ENCODE measurements around the gene MTUS2. TPM values are rescaled to one million over a fixed set of nuclear protein-coding genes. Genes with fewer than 3 reads are reported as not detected.

The MTUS2 gene
- total RNA-seq, 1 experiment from 2014 or later, result 0.11 TPM

DNA sequence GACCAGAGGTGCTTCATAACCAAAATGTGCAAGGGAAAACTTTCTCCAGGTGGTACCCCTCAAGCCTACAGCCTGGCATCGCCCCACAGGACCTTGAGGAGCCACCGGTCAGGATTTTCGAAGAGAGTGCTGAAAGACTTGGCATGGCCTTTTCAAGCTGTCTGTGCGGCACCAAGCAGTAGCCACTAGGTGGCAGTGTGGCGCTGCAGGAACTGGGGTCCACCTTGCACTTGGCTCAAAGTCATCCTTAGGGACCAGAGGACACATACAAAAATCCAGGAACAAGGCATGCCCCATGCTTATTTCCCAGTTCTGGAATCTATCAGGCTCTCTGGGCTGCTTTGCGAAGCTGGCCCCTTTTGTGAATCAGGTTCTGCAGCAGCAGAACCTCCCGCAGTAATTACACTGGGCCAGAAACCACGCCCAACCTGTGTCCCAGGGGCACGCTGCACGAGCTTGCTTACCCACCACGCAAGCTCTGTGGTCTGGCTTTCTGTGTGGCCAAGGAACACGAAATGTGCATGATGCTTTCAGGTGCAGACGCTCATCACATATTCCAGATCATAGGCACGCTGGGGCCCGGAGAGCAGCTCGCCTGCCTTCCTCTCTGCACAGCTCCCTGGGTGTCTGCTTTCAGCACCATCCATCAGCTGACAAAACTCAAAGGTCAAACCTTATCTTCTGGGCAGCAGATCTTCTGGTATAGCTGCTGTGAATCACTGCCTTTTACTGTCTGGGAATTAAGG is 688.2 kb downstream of the MTUS2 start:
- Histone ChIP-seq H3K27me3 (replicated peaks; ENCODE audit: insufficient read depth, low read depth, low read length, poor library complexity) (no peaks in the 10 kb centered on the region), H3K4me1 (ENCODE audit: insufficient read depth, low read length, poor library complexity, severe bottlenecking) (no peaks in the 10 kb centered on the region), H3K27ac (ENCODE audit: low read depth, low read length, poor library complexity, severe bottlenecking) (no peak overlapping the region), H3K9me3 (ENCODE audit: low read depth, low read length, poor library complexity, severe bottlenecking) (no peaks in the 10 kb centered on the region), H3K36me3 (ENCODE audit: insufficient read depth, low read length, poor library complexity, severe bottlenecking) (peaks cover 12% of the 10 kb centered on the region), H3K4me3 (ENCODE audit: low read depth, low read length, poor library complexity, severe bottlenecking) (no peak overlapping the region)
- intact Hi-C loops (cut with micrococcal nuclease; ENCODE audit: unreplicated experiment), result loop anchor here (2.0 to 10.0 kb wide), 3 partner anchors 202 to 606 kb away; no protein-coding TSS in a partner anchor
- BruUV-seq (replicated peaks), result no TSS peak
- peak; percentile 85 for DNase-seq (ENCODE audit: low spot score)
- TF ChIP-seq CTCF (conservative IDR thresholded peaks at IDR 0.05; ENCODE audit: low read depth, low read length) (peak; percentile 97), EZH2 (IDR thresholded peaks at IDR 0.05; ENCODE audit: borderline replicate concordance, low read depth, low read length, poor library complexity, severe bottlenecking) (no peak)
- CTCF ChIA-PET, result interaction anchor here (0.9 to 2.5 kb wide), 8 partner anchors 9 to 606 kb away, joined by 3 to 14 read pairs (median 6); no protein-coding TSS in a partner anchor
- POLR2A ChIA-PET (ENCODE audit: low non-redundant PET), result no interaction called here

- Histone ChIP-seq H3K27ac (ENCODE audit: low read depth, low read length, poor library complexity, severe bottlenecking) (no peak overlapping the region), H3K4me1 (ENCODE audit: insufficient read depth, low read length, poor library complexity, severe bottlenecking) (no peaks in the 10 kb centered on the region), H3K4me3 (ENCODE audit: low read depth, low read length, poor library complexity, severe bottlenecking) (no peak overlapping the region), H3K36me3 (ENCODE audit: insufficient read depth, low read length, poor library complexity, severe bottlenecking) (peaks cover 16% of the 10 kb centered on the region), H3K27me3 (replicated peaks; ENCODE audit: insufficient read depth, low read depth, low read length, poor library complexity) (no peaks in the 10 kb centered on the region), H3K9me3 (ENCODE audit: low read depth, low read length, poor library complexity, severe bottlenecking) (no peaks in the 10 kb centered on the region)
- no TSS peak for BruUV-seq (replicated peaks)
- TF ChIP-seq CTCF (conservative IDR thresholded peaks at IDR 0.05; ENCODE audit: low read depth, low read length) (no peak), EZH2 (IDR thresholded peaks at IDR 0.05; ENCODE audit: borderline replicate concordance, low read depth, low read length, poor library complexity, severe bottlenecking) (no peak)
- intact Hi-C loops (cut with micrococcal nuclease; ENCODE audit: unreplicated experiment), result loop anchor here (2.0 to 10.0 kb wide), 3 partner anchors 202 to 606 kb away; no protein-coding TSS in a partner anchor
- CTCF ChIA-PET, result interaction anchor here (0.9 to 2.5 kb wide), 6 partner anchors 10 to 606 kb away, joined by 3 to 14 read pairs (median 8); no protein-coding TSS in a partner anchor
- no peak for DNase-seq (ENCODE audit: low spot score)
- POLR2A ChIA-PET (ENCODE audit: low non-redundant PET), result no interaction called here
Measured at GRCh38 chr13:29508876-29509252, 688.7 kb downstream of the MTUS2 start.

DNA sequence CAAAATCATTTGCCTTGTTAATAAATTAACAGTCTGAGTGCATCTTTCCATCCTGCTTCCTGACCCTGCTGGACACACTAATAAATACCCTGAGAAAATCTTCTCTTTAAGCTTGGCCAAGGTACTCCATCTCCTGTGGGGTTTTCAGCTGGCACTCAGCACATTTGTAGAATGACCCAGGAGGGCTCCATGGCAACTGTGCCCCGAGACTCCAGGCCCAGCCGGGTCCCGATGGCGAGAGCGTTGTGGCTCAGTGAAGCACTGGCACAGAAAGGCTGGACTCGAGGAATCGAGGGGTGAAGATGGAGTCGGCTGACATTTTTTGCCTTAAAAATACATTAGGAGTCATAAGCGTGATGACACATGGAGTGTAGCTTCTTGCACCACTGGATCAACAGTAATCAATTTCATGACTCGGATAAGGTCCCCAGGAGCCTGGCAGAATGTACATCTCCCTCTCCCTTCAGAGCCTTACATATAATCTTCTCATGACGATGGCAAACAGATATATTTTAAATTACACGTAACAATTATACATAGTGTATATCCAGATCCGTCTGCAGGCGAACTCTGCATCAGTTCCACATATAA is 690.0 kb downstream of the MTUS2 start:
- Histone ChIP-seq H3K4me1 (ENCODE audit: insufficient read depth, low read length, poor library complexity, severe bottlenecking) (no peaks in the 10 kb centered on the region), H3K9me3 (ENCODE audit: low read depth, low read length, poor library complexity, severe bottlenecking) (no peaks in the 10 kb centered on the region), H3K36me3 (ENCODE audit: insufficient read depth, low read length, poor library complexity, severe bottlenecking) (peaks cover 19% of the 10 kb centered on the region), H3K4me3 (ENCODE audit: low read depth, low read length, poor library complexity, severe bottlenecking) (no peak overlapping the region), H3K27ac (ENCODE audit: low read depth, low read length, poor library complexity, severe bottlenecking) (no peak overlapping the region), H3K27me3 (replicated peaks; ENCODE audit: insufficient read depth, low read depth, low read length, poor library complexity) (no peaks in the 10 kb centered on the region)
- intact Hi-C loops (cut with micrococcal nuclease; ENCODE audit: unreplicated experiment), result loop anchor here (2.0 to 10.0 kb wide), 3 partner anchors 201 to 605 kb away; no protein-coding TSS in a partner anchor
- ChIA-PET POLR2A (ENCODE audit: low non-redundant PET) (no interaction called here), CTCF (no interaction called here)
- TF ChIP-seq CTCF (conservative IDR thresholded peaks at IDR 0.05; ENCODE audit: low read depth, low read length), result no peak
- DNase-seq (ENCODE audit: low spot score), result no peak
- BruUV-seq (replicated peaks), result TSS peak; percentile 6
